ENCODE data around the gene MYO7B.

MYO7B gene

GRCh38 chr2:127586746-127587295 lies 51.3 kb downstream of the MYO7B start:
- TF ChIP-seq CTCF (conservative IDR thresholded peaks at IDR 0.05; ENCODE audit: low read depth, low read length) = no peak
- no peak for DNase-seq (ENCODE audit: low read depth)
- no peak overlapping the region for H3K4me3 ChIP-seq (ENCODE audit: low read depth, low read length)

- no peak for DNase-seq (ENCODE audit: low read depth)
- no peak overlapping the region for H3K4me3 ChIP-seq (ENCODE audit: low read depth, low read length)
- no peak for TF ChIP-seq CTCF (conservative IDR thresholded peaks at IDR 0.05; ENCODE audit: low read depth, low read length)
Observed at GRCh38 chr2:127588241-127588640, 52.8 kb downstream of the MYO7B start.

DNA sequence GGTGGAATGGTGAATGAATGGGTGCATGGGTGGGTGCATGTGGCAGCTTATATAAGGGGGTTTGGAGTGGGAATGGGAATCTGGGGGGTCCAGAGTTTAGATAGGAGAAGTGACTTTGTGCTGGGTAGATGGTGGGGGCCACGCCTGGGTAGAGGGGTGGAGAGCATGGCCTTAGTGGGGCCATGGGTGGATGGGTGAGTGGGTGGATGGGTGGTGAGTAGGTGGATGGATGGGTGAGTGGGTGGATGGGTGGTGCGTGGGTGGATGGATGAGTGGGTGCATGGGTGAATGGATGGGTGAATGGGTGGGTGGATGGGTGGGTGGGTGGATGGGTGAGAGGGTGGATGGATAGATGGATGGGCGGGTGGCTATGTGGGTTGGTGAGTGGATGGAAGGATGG lies 53.9 kb downstream of the MYO7B start:
- no peak for TF ChIP-seq CTCF (conservative IDR thresholded peaks at IDR 0.05; ENCODE audit: low read depth, low read length)
- no peak for DNase-seq (ENCODE audit: low read depth)
- H3K4me3 ChIP-seq (ENCODE audit: low read depth, low read length) = no peak overlapping the region

- TF ChIP-seq CTCF (conservative IDR thresholded peaks at IDR 0.05; ENCODE audit: low read depth, low read length) = no peak
- DNase-seq (ENCODE audit: low read depth) = no peak
- H3K4me3 ChIP-seq (ENCODE audit: low read depth, low read length) = no peak overlapping the region
Observed at GRCh38 chr2:127589841-127590240, 54.4 kb downstream of the MYO7B start.

DNA sequence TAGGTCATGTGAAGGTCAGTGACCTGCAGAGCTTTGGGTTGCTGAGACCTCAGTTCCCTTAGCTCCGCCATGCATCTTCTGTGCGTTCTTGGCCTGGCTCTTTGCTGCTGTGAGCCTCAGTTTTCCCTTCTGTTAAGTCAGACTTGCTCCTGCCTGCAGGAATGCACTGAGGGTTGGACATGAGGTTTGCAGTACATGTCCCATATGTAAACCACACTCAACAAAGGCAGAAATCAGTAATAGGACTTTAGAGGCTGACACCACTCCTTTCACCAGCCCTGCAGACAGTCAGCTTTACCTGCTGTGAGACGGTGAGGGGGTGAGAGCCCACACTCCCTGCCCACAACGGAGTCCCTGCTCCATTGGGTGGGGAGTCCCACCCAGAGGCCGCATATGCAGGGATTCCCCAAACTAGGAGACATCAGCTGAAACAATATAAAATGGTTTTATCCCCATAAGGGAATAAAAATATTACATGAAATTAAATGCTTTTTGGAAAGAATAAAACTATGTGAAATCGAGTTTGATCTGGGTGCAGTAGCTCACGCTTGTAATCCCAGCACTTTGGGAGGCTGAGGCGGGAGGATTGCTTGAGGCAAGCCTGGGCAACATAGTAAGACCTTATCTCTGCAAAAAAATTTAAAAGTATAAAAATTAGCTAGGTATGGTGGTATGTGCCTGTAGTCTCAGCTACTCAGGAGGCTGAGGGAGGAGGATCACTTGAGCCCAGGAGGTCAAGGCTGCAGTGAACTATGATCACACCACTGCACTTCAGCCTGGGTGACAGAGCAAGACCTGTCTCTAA lies 55.1 kb downstream of the MYO7B start:
- H3K4me3 ChIP-seq (ENCODE audit: low read depth, low read length) = no peak overlapping the region
- DNase-seq (ENCODE audit: low read depth) = no peak
- no peak for TF ChIP-seq CTCF (conservative IDR thresholded peaks at IDR 0.05; ENCODE audit: low read depth, low read length)

GRCh38 chr2:127591221-127591923 lies 55.9 kb downstream of the MYO7B start:
- DNase-seq (ENCODE audit: low read depth) = peak; percentile 77
- no peak overlapping the region for H3K4me3 ChIP-seq (ENCODE audit: low read depth, low read length)
- peak; percentile 100 for TF ChIP-seq CTCF (conservative IDR thresholded peaks at IDR 0.05; ENCODE audit: low read depth, low read length)

All from choroid plexus epithelial cell (primary cell).